Ishikawa (cell line): ENCODE measurements around the gene REEP3.

ENCODE experiments used
- CEBPB ChIP-seq: IDR thresholded peaks from 2 replicates; pipeline ENCODE4 v1.6.1; 2012
- CREB1 ChIP-seq: IDR thresholded peaks from 2 replicates; pipeline ENCODE4 v1.6.1; 2012; ENCODE audit warnings: low read depth
- EGR1 ChIP-seq: IDR thresholded peaks from 2 replicates; pipeline ENCODE4 v1.6.1; 2012
- EP300 ChIP-seq: IDR thresholded peaks from 2 replicates; pipeline ENCODE4 v1.6.1; 2012; ENCODE audit warnings: borderline replicate concordance
- FOXM1 ChIP-seq: IDR thresholded peaks from 2 replicates; pipeline ENCODE4 v1.6.1; 2012; ENCODE audit warnings: low read depth, borderline replicate concordance
- MAX ChIP-seq: IDR thresholded peaks from 2 replicates; pipeline ENCODE4 v1.6.1; 2012
- NFIC ChIP-seq: IDR thresholded peaks from 2 replicates; pipeline ENCODE4 v1.6.1; 2012
- RAD21 ChIP-seq: IDR thresholded peaks from 2 replicates; pipeline ENCODE4 v1.6.1; 2012; ENCODE audit warnings: low read depth
- REST ChIP-seq: IDR thresholded peaks from 2 replicates; pipeline ENCODE4 v1.6.1; 2012; ENCODE audit warnings: low read depth, mild to moderate bottlenecking
- TAF1 ChIP-seq: IDR thresholded peaks from 2 replicates; pipeline ENCODE4 v1.6.1; 2012; ENCODE audit warnings: low read depth, mild to moderate bottlenecking
- TCF12 ChIP-seq: IDR thresholded peaks from 2 replicates; pipeline ENCODE4 v1.6.1; 2012; ENCODE audit warnings: low read depth
- TEAD4 ChIP-seq: IDR thresholded peaks from 2 replicates; pipeline ENCODE4 v1.6.1; 2012
- USF1 ChIP-seq: IDR thresholded peaks from 2 replicates; pipeline ENCODE4 v1.6.1; 2012
- YY1 ChIP-seq: IDR thresholded peaks from 2 replicates; pipeline ENCODE4 v1.6.1; 2012; ENCODE audit warnings: low read depth
- ZBTB7A ChIP-seq: IDR thresholded peaks from 2 replicates; pipeline ENCODE4 v1.6.1; 2012; ENCODE audit warnings: low read depth

Gene REEP3

GRCh38 chr10:63504145-63504881 lies 16.9 kb upstream of the REEP3 start:
- TF ChIP-seq CEBPB (peak; percentile 63; the same call in 1 of the 2 replicates), FOXM1 (no peak), TEAD4 (peak; percentile 38; the same call in 1 of the 2 replicates)

- TF ChIP-seq FOXM1 (no peak), NFIC (no peak)
Measured at GRCh38 chr10:63505562-63505961, 15.6 kb upstream of the REEP3 start.

GRCh38 chr10:63506554-63506953 lies 14.6 kb upstream of the REEP3 start:
- TF ChIP-seq TCF12 (no peak), CREB1 (no peak), MAX (no peak), EP300 (no peak), USF1 (no peak), TAF1 (no peak), FOXM1 (no peak), NFIC (no peak), CEBPB (no peak), TEAD4 (no peak), ZBTB7A (no peak), RAD21 (no peak), EGR1 (no peak), YY1 (no peak), REST (no peak)

GRCh38 chr10:63515002-63515763 lies 6.0 kb upstream of the REEP3 start:
- TF ChIP-seq TEAD4 = no peak
- TF ChIP-seq CEBPB = no peak
- TF ChIP-seq NFIC = no peak
- TF ChIP-seq USF1 = no peak
- TF ChIP-seq EGR1 = no peak
- TF ChIP-seq FOXM1 = no peak
- no peak for TF ChIP-seq REST
- TF ChIP-seq YY1 = no peak
- no peak for TF ChIP-seq MAX
- no peak for TF ChIP-seq TAF1
- no peak for TF ChIP-seq EP300
- no peak for TF ChIP-seq TCF12
- TF ChIP-seq RAD21 = no peak
- TF ChIP-seq CREB1 = no peak
- TF ChIP-seq ZBTB7A = no peak

- no peak for TF ChIP-seq RAD21
- no peak for TF ChIP-seq TEAD4
- no peak for TF ChIP-seq USF1
- no peak for TF ChIP-seq TCF12
- TF ChIP-seq EGR1 = no peak
- TF ChIP-seq TAF1 = no peak
- no peak for TF ChIP-seq NFIC
- no peak for TF ChIP-seq FOXM1
- TF ChIP-seq ZBTB7A = no peak
- TF ChIP-seq CEBPB = no peak
- TF ChIP-seq MAX = no peak
- TF ChIP-seq YY1 = no peak
- TF ChIP-seq REST = no peak
- TF ChIP-seq EP300 = no peak
- no peak for TF ChIP-seq CREB1
Measured at GRCh38 chr10:63516207-63516606, 5.0 kb upstream of the REEP3 start.
